Measurements from ENCODE around the gene SLC2A1. TPM values are rescaled to one million over a fixed set of nuclear protein-coding genes. Genes with fewer than 3 reads are reported as not detected.

Gene SLC2A1
- polyA plus RNA-seq, 3 donors = 38.9 to 73.3 (median 42.7) TPM

- DNase-seq (ENCODE audit: extremely low read depth in 1 of 11, low read depth in 9 of 11, low spot score in 4 of 11) = no peak
Measured at GRCh38 chr1:42990757-42991346, 32.2 kb upstream of the SLC2A1 start.

- DNase-seq (ENCODE audit: extremely low read depth in 1 of 11, low read depth in 9 of 11, low spot score in 4 of 11) = no peak
Measured at GRCh38 chr1:42983693-42984092, 25.0 kb upstream of the SLC2A1 start.

GRCh38 chr1:42983253-42983652 lies 24.6 kb upstream of the SLC2A1 start:
- no peak for DNase-seq (ENCODE audit: extremely low read depth in 1 of 11, low read depth in 9 of 11, low spot score in 4 of 11)

- DNase-seq (ENCODE audit: extremely low read depth in 1 of 11, low read depth in 9 of 11, low spot score in 4 of 11) = no peak
Measured at GRCh38 chr1:42982641-42983040, 24.0 kb upstream of the SLC2A1 start.

GRCh38 chr1:42981871-42982270 lies 23.2 kb upstream of the SLC2A1 start:
- no peak for DNase-seq (ENCODE audit: extremely low read depth in 1 of 11, low read depth in 9 of 11, low spot score in 4 of 11)

GRCh38 chr1:42981255-42981805 lies 22.7 kb upstream of the SLC2A1 start:
- DNase-seq (ENCODE audit: extremely low read depth in 1 of 11, low read depth in 9 of 11, low spot score in 4 of 11) = no peak

GRCh38 chr1:42979896-42980800 lies 21.5 kb upstream of the SLC2A1 start:
- no peak for DNase-seq (ENCODE audit: extremely low read depth in 1 of 11, low read depth in 9 of 11, low spot score in 4 of 11)

GRCh38 chr1:42979036-42979430 lies 20.4 kb upstream of the SLC2A1 start:
- DNase-seq (ENCODE audit: extremely low read depth in 1 of 11, low read depth in 9 of 11, low spot score in 4 of 11) = no peak

GRCh38 chr1:42978317-42979035 lies 19.8 kb upstream of the SLC2A1 start:
- no peak for DNase-seq (ENCODE audit: extremely low read depth in 1 of 11, low read depth in 9 of 11, low spot score in 4 of 11)

- no peak for DNase-seq (ENCODE audit: extremely low read depth in 1 of 11, low read depth in 9 of 11, low spot score in 4 of 11)
Measured at GRCh38 chr1:42977653-42978052, 19.0 kb upstream of the SLC2A1 start.

- DNase-seq (ENCODE audit: extremely low read depth in 1 of 11, low read depth in 9 of 11, low spot score in 4 of 11) = no peak
Measured at GRCh38 chr1:42975561-42976225, 17.0 kb upstream of the SLC2A1 start.

- no peak for DNase-seq (ENCODE audit: extremely low read depth in 1 of 11, low read depth in 9 of 11, low spot score in 4 of 11)
Measured at GRCh38 chr1:42974767-42975437, 16.2 kb upstream of the SLC2A1 start.

GRCh38 chr1:42973799-42974198 lies 15.1 kb upstream of the SLC2A1 start:
- DNase-seq (ENCODE audit: extremely low read depth in 1 of 11, low read depth in 9 of 11, low spot score in 4 of 11) = no peak

GRCh38 chr1:42973286-42973685 lies 14.6 kb upstream of the SLC2A1 start:
- DNase-seq (ENCODE audit: extremely low read depth in 1 of 11, low read depth in 9 of 11, low spot score in 4 of 11) = no peak

GRCh38 chr1:42971841-42972291 lies 13.2 kb upstream of the SLC2A1 start:
- no peak for DNase-seq (ENCODE audit: extremely low read depth in 1 of 11, low read depth in 9 of 11, low spot score in 4 of 11)

- no peak for DNase-seq (ENCODE audit: extremely low read depth in 1 of 11, low read depth in 9 of 11, low spot score in 4 of 11)
Measured at GRCh38 chr1:42970143-42970542, 11.5 kb upstream of the SLC2A1 start.

- no peak for DNase-seq (ENCODE audit: extremely low read depth in 1 of 11, low read depth in 9 of 11, low spot score in 4 of 11)
Measured at GRCh38 chr1:42968654-42969053, 10.0 kb upstream of the SLC2A1 start.

Measured in renal cortex interstitium (tissue), 11 donors.